ENCODE data around the gene KCNAB2.
"Not testable (repeated sequence)": the region's sequence is repeated elsewhere in the genome, so short reads cannot be mapped to it uniquely, and the experiment has no call there.

KCNAB2 gene

DNA sequence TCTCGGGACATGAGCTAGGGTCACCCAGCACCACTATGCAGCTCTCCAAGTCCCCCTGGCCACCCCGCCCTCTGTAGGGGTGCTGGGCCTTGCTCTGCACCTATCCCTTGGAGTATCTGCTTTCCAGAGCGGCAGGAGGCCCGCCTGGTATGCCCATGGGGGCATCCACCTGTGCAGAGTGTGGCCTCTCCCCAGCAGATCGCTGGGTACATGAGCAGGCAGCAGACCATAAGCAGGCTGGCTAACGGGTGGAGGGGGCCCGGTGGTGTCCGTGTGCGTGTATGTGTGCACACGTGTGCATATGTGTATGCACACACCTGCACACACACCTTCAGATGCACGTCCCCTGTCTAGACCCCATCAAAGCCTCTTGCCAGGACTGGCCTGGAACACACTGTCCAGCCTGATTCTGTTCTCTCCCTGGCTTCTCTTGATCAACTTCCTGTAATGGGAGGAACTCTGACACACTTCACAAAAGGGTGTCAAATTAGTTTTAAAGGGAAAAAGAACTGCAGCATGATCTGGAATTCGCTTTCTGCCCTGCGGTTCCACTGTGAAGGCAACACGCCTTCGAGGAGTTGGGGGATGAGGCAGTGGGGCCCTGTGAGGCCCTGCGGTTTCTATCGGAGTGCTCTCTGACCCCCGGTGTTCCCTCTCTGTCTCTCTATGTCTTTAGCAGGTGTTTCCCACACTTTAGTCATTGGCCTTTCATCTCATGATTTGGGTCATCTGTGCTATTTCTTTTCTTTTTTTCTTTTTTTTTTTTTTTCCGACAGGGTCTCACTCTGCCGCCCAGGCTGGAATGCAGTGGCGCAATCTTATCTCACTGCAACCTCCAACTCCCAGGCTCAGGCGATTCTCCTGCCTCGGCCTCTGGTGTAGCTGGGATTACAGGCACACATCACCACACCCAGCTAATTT lies 36.3 kb upstream of the KCNAB2 start:
- no peak for DNase-seq

DNA sequence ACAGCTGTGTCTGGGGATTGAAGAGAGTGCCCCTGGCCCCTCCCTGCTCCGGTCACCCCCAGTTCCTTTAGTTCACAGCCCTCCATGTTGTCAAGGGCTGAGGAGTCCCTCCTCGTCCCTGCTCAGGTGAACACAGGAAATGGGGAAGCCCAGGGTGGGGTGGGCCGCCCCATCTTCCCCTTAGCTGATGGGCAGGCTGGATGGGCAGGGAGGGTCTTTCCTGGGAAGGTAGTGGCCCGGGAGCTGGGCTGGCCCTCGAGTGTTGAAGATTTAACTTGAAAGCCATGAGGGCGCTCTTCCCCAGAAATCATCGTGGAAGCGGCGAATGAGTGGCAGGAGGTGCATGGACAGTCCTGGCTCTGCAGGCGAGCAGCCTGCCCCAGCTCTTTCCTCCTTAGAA lies 35.1 kb upstream of the KCNAB2 start:
- no peak for DNase-seq

GRCh38 chr1:6011161-6011945 lies 34.3 kb upstream of the KCNAB2 start:
- DNase-seq: no peak

GRCh38 chr1:6011946-6012258 lies 33.8 kb upstream of the KCNAB2 start:
- no peak for DNase-seq

DNA sequence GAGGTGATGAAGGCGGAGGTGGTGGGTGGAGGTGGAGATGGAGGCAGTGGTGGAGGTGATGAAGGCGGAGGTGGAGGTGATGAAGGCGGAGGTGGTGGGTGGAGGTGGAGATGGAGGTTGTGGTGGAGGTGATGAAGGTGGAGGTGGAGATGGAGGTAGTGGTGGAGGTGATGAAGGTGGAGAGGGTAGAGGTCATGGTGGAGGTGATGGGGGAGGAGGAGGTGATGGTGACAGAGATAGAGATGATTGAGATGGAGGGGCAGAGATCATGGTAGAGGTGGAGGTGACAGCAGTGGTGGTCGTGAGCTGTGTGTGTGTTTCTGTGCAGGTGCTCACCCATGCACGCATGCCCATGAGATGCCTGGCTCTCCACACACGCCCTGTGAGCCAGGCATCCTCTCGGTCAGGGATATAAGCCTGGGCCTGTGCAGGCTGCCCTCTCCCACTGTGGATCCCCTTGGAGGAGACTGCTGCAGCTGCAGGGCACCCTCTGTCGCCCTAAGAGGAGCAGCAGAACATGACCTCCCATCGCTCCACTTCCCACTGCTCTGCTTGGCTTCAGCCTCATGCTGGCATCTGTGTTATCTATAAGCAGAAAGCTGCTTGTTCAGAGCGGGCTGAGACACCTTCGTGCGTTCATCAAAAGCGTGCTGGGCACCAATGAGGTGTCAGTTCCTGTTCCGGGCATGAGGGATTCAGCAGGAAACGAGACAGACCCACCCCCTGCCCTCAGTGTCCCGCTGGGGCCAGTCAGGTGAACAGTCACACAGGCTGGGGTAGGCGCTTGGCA lies 33.0 kb upstream of the KCNAB2 start:
- DNase-seq: no peak

GRCh38 chr1:6013491-6013890 lies 32.2 kb upstream of the KCNAB2 start:
- no peak for DNase-seq

- peak in 27 of 58 donors; percentile 13 to 85 (median 47) for DNase-seq
These were observed 31.3 kb upstream of the KCNAB2 start for GRCh38 chr1:6014130-6014999.

GRCh38 chr1:6016191-6016865 lies 29.4 kb upstream of the KCNAB2 start:
- peak in 5 of 58 donors; percentile 17 to 53 (median 41) for DNase-seq

GRCh38 chr1:6017654-6018053 lies 28.0 kb upstream of the KCNAB2 start:
- DNase-seq: not testable (repeated sequence)

DNA sequence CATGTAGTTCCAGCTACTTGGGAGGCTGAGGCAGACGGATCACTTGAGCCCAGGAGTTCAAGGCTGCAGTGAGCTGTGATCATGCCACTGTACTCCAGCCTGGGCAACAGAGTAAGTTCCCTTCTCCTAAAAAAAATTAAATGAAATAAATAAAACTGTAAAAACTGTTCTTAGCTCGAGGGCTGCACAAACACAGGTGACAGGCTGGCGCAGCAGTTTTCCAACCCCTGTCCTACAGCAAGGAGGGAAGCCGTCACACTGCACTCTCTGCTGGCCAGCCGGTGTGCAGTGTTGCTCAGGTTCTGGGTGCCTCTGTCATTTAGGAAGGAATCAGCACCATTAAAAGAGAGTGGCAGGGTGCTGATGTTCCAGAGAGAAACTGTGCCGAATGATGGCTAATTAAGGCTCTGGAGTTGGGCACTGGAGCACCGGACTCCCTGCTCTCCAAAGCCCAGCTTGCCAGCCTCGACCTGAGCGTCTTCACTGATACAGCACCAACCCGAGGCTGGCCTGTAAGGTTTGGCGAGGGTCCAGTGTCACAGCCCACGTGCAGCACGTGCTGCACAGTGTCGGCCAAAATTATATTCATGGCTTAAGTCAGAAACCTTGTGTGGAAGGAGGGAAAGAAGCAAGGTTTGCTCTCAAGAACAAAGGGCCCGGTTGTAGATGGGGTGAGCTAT lies 26.4 kb upstream of the KCNAB2 start:
- DNase-seq: no peak

GRCh38 chr1:6022193-6022592 lies 23.5 kb upstream of the KCNAB2 start:
- DNase-seq: no peak

DNA sequence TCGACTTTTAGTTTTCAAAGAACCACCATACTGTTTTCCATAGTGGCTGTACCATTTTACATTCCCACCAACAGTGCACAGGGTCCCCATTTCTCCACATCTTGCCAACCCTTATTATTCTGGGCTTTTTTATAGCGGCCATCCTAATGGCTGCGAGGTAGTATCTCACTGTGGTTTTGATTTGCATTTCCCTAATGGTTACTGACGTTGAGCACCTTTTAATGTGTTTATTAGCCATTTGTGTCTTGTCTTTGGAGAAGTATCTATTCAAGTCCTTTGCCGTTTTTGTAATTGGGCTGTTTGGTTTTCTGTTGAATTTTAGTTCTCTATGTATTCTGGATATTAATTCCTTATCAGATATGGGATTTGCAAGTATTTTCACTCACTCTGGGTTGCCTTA lies 22.3 kb upstream of the KCNAB2 start:
- no peak for DNase-seq

DNA sequence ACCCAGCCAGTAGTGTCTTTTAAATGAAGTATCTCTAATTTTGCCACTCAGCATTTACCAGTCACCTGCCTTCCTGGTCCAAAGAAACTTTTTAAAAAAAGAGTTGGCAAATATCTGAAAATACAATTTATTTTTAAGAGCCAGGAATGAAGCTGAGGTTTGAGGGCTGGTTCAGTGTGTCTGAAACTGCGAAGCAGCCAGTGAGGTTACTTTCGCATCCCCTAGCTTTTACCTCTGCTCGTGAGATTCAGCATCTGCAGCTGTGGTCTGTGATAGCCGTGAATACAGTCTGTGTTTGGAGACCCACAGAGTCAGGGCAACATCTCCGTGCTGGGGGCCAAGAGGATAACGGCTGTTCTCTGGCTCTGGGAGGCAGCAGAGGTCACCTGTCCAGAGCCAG lies 21.3 kb upstream of the KCNAB2 start:
- DNase-seq: no peak

DNA sequence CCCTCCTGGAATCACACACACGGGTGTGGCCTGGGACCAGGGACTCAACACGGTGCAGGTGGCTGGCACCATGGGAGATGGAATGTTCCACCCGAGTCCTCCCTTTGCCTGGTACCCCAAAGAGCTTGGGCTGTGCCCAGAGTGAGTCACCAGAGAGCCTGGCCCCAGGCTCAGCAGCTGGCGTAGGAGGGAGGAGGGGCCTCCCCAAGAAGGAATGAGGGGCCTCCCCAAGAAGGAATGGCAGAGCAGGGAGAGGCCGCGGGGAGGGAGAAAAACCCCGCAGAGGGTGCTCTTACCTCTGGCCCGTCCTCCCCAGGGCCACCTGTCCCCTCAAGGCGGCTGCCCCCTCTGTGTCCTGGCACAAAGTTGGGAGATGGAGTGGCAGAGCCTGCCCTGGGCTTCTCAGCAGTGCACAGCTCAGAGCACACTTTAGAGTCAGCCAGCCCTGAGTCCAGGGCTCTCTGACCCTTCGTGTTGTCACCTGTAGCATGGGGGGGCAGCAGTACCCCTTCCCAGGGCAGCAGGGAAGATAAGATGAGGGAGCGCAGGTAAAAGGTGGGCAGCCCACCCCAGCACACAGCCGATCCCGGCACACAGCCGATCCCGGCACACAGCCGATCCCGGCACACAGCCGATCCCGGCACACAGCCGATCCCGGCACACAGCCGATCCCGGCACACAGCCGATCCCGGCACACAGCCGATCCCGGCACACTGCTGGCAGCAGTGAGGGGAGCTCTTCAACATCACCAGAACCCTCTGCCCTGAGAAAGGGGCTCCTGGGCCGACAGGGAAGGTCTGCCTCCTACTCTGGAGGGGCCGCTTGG lies 20.2 kb upstream of the KCNAB2 start:
- peak in 4 of 58 donors; percentile 17 to 37 (median 30) for DNase-seq

DNA sequence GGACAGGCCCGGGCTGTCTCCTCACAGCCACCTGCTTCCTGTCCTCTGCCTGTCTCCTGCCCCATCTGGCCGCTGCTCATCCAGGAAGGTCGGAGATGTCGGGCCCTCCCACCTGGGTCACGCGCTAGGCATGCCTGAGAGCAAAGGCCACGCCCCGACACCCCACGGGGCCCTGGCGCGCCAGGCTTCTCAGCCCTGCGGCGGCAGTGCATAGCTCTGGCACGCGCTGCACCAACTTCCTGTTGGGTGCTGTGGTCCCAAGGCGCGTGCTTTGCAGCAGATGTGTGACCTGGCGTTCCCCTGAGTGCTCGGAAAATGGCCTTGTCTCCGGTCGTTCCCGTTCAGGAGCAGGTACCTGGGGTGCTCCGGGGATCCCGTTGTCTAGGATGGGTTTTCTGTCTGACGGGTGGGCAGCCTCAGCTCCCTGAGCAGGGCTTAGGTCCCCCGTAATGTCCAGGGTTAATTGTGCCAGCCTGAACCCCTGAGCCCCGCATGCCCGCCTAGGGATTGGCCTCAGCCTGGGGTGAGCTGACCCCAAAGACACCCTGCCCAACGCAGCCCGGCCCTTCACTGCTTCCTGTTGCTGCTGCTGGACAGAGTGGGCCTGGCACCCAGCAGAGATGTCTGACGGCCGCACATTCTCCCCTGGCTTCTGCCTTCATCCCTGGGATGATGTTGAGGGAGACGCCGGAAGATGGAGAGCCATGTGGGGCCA lies 19.4 kb upstream of the KCNAB2 start:
- peak in 7 of 58 donors; percentile 7 to 62 (median 25) for DNase-seq

GRCh38 chr1:6027591-6027990 lies 18.1 kb upstream of the KCNAB2 start:
- DNase-seq: no peak

GRCh38 chr1:6028042-6028850 lies 17.4 kb upstream of the KCNAB2 start:
- peak in 2 of 58 donors; percentile 23 to 36 for DNase-seq

All from anterior cingulate cortex (tissue), 58 donors.